ENCODE data around the gene RANBP17. TPM values are rescaled to one million over a fixed set of nuclear protein-coding genes. Genes with fewer than 3 reads are reported as not detected.
A peak's percentile ranks its signal among the peaks of the same experiment; 100 is the strongest.
"Not testable (repeated sequence)": the region's sequence is repeated elsewhere in the genome, so short reads cannot be mapped to it uniquely, and the experiment has no call there.

The RANBP17 gene
- total RNA-seq, 6 donors from 2014 or later: 12.6 to 81.4 (median 23.9) TPM

DNA sequence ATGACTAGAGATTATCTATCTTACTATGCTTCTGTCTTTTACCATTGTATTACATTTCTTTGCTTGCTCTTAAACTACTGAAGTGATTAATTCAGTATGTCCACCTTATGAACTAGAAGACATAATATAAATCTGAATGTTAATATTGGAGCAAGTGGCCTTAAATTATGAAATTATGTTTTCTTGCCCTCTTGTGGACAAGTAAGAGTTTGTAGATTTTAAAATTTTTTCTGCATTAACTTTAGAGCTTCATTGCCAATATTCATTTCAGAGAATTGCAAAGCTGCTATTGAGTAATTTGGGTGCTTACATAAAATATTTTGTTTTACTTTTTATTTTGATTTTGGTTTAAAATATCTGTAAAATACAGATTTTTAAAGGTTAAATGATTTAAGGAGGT lies 55.3 kb downstream of the RANBP17 start:
- DNase-seq: no peak

GRCh38 chr5:170920196-170920595 lies 58.4 kb downstream of the RANBP17 start:
- Histone ChIP-seq H3K9me3 (no peaks in the 10 kb centered on the region), H3K4me1 (no peaks in the 10 kb centered on the region), H3K27me3 (no peaks in the 10 kb centered on the region), H3K36me3 (no peaks in the 10 kb centered on the region), H3K4me3 (no peak overlapping the region), H3K27ac (no peak overlapping the region)
- TF ChIP-seq CTCF (IDR thresholded peaks at IDR 0.05) (no peak), POLR2AphosphoS5 (IDR thresholded peaks at IDR 0.05) (no peak), POLR2A (IDR thresholded peaks at IDR 0.05) (no peak), EP300 (IDR thresholded peaks at IDR 0.05) (no peak)
- DNase-seq (no peak), ATAC-seq (ENCODE audit: low FRiP score in 2 of 2) (no peak)
- WGBS, 2 donors: 82 to 97% methylated on average over 3 of the region's 3 CpGs

More for the DNA sequence above, 55.3 kb downstream of the RANBP17 start:
- H3K4me3 ChIP-seq: no peak overlapping the region
- H3K4me1 ChIP-seq: no peaks in the 10 kb centered on the region
- H3K27me3 ChIP-seq: no peaks in the 10 kb centered on the region
- H3K9me3 ChIP-seq: no peaks in the 10 kb centered on the region
- no peak for ATAC-seq (ENCODE audit: low FRiP score in 2 of 2)
- no peaks in the 10 kb centered on the region for H3K36me3 ChIP-seq
- TF ChIP-seq EP300 (IDR thresholded peaks at IDR 0.05) (no peak), CTCF (IDR thresholded peaks at IDR 0.05) (no peak), POLR2AphosphoS5 (IDR thresholded peaks at IDR 0.05) (no peak)
- no peak overlapping the region for H3K27ac ChIP-seq

DNA sequence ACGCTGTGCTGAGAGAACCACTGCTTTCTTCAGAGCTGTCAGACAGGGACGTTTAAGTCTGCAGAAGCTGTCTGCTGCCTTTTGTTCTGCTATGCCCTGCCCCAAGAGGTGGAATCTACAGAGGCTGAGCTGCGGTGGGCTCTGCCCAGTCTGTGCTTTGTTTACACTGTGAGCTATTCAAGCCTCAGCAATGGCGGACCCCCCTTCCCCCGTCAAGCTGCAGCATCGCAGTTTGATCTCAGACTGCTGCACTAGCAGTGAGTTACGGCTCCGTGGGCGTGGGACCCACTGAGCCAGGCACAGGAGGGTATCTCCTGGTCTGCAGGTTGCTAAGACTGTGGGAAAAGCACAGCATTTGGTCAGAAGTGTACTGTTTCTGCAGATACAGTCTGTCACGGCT lies 60.5 kb downstream of the RANBP17 start:
- not testable (repeated sequence) for H3K36me3 ChIP-seq; ATAC-seq (ENCODE audit: low FRiP score in 2 of 2); H3K4me3 ChIP-seq; H3K4me1 ChIP-seq; H3K9me3 ChIP-seq; H3K27me3 ChIP-seq; H3K27ac ChIP-seq
- WGBS, 2 donors: 61 to 74% methylated on average over 6 to 10 of the region's 10 CpGs
- peak in 1 of 2 donors; percentile 17 for DNase-seq

- no peak overlapping the region for H3K4me3 ChIP-seq
- H3K27ac ChIP-seq: no peak overlapping the region
- no peak for TF ChIP-seq EP300 (IDR thresholded peaks at IDR 0.05)
- no peak for TF ChIP-seq POLR2AphosphoS5 (IDR thresholded peaks at IDR 0.05)
- no peak for TF ChIP-seq POLR2A (IDR thresholded peaks at IDR 0.05)
- TF ChIP-seq CTCF (IDR thresholded peaks at IDR 0.05): no peak
- ATAC-seq (ENCODE audit: low FRiP score in 2 of 2) (no peak), DNase-seq (no peak)
- H3K9me3 ChIP-seq: no peaks in the 10 kb centered on the region
- no peaks in the 10 kb centered on the region for H3K27me3 ChIP-seq
- no peaks in the 10 kb centered on the region for H3K4me1 ChIP-seq
- WGBS, 2 donors: 88% methylated on average over 7 of the region's 7 CpGs
- no peaks in the 10 kb centered on the region for H3K36me3 ChIP-seq
Measured at GRCh38 chr5:170923910-170924620, 62.2 kb downstream of the RANBP17 start.

DNA sequence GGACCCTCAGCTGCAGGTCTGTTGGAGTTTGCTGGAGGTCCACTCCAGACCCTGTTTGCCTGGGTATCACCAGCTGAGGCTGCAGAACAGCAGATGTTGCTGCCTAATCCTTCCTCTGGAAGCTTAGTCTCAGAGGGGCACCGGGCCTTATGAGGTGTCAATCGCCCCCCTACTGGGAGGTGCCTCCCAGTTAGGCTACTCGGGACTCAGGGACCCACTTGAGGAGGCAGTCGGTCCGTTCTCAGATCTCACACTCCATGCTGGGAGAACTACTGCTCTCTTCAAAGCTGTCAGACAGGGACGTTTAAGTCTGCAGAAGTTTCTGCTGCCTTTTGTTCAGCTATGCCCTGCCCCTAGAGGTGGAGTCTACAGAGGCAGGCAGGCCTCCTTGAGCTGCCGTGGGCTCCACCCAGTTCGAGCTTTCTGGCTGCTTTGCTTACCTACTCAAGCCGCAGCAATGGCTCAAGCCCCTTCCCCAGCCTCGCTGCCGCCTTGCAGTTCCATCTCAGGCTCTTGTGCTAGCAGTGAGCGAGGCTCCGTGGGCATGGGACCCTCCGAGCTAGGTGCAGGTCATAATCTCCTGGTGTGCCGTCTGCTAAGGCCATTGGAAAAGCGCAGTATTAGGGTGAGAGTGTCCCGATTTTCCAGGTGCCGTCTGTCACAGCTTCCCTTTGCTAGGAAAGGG lies 73.9 kb downstream of the RANBP17 start:
- H3K4me1 ChIP-seq; H3K27me3 ChIP-seq; H3K27ac ChIP-seq; ATAC-seq (ENCODE audit: low FRiP score in 2 of 2); H3K4me3 ChIP-seq; H3K9me3 ChIP-seq; H3K36me3 ChIP-seq: not testable (repeated sequence)
- DNase-seq: peak in 1 of 2 donors; percentile 40
- WGBS, 2 donors: 92 to 96% methylated on average over 5 to 18 of the region's 18 CpGs

GRCh38 chr5:170937072-170937471 lies 75.3 kb downstream of the RANBP17 start:
- Histone ChIP-seq H3K9me3 (no peaks in the 10 kb centered on the region), H3K27ac (no peak overlapping the region), H3K27me3 (no peaks in the 10 kb centered on the region), H3K4me1 (no peaks in the 10 kb centered on the region), H3K36me3 (no peaks in the 10 kb centered on the region), H3K4me3 (no peak overlapping the region)
- DNase-seq (no peak), ATAC-seq (ENCODE audit: low FRiP score in 2 of 2) (no peak)
- TF ChIP-seq POLR2A (IDR thresholded peaks at IDR 0.05) (no peak), CTCF (IDR thresholded peaks at IDR 0.05) (no peak), EP300 (IDR thresholded peaks at IDR 0.05) (no peak), POLR2AphosphoS5 (IDR thresholded peaks at IDR 0.05) (no peak)
